Progenitor cell of endocrine pancreas (in vitro differentiated cells): ENCODE data around the gene ORC3. TPM values are rescaled to one million over a fixed set of nuclear protein-coding genes. Genes with fewer than 3 reads are reported as not detected.

Experiments used
- DNase-seq: peaks from one replicate; pipeline ENCODE4 v3.0.0; 2021; ENCODE audit warnings: low spot score; ENCODE audit not compliant: unreplicated experiment
- H3K27ac Mint-ChIP-seq: 2 replicates; pipeline ENCODE4 v1.8.0; 2021; ENCODE audit warnings: mild to moderate bottlenecking, moderate library complexity, mixed read lengths
- H3K27me3 Mint-ChIP-seq: 2 replicates; pipeline ENCODE4 v1.8.0; 2021; ENCODE audit warnings: mixed read lengths
- H3K36me3 Mint-ChIP-seq: 2 replicates; pipeline ENCODE4 v1.8.0; 2022; ENCODE audit warnings: mixed read lengths; ENCODE audit not compliant: insufficient read depth
- H3K4me1 Mint-ChIP-seq: 2 replicates; pipeline ENCODE4 v1.8.0; 2021; ENCODE audit warnings: low read depth, mixed read lengths
- H3K4me3 Mint-ChIP-seq: 2 replicates; pipeline ENCODE4 v1.8.0; 2021; ENCODE audit warnings: low read depth, mild to moderate bottlenecking, moderate library complexity, mixed read lengths
- H3K9me3 Mint-ChIP-seq: 2 replicates; pipeline ENCODE4 v1.8.0; 2021; ENCODE audit warnings: low read depth, mixed read lengths
- CTCF ChIP-seq: fragments of 200-600 bp; sonication (generic); IDR thresholded peaks from one replicate; pipeline ENCODE4 v1.5.0; 2021; ENCODE audit warnings: antibody characterized with exemption, mild to moderate bottlenecking; ENCODE audit not compliant: unreplicated experiment
- total RNA-seq: library from RNA; stranded (reverse); gene quantifications from 2 replicates; pipeline ENCODE4 v1.2.1, GENCODE V29; 2021

ORC3 gene
- total RNA-seq, 1 donor from 2014 or later: 31.6 TPM

GRCh38 chr6:87561017-87561416 lies 28.9 kb upstream of the ORC3 start:
- Mint-ChIP-seq H3K4me3 (no peak overlapping the region), H3K9me3 (no peaks in the 10 kb centered on the region), H3K27ac (peak overlapping the region; percentile 65), H3K4me1 (no peaks in the 10 kb centered on the region), H3K27me3 (no peaks in the 10 kb centered on the region), H3K36me3 (peaks cover 17% of the 10 kb centered on the region)
- no peak for DNase-seq
- no peak for TF ChIP-seq CTCF

GRCh38 chr6:87572021-87572420 lies 17.9 kb upstream of the ORC3 start:
- H3K9me3 Mint-ChIP-seq: peaks cover 3% of the 10 kb centered on the region
- H3K27me3 Mint-ChIP-seq: no peaks in the 10 kb centered on the region
- DNase-seq: no peak
- H3K4me3 Mint-ChIP-seq: no peak overlapping the region
- no peak overlapping the region for H3K27ac Mint-ChIP-seq
- no peak for TF ChIP-seq CTCF
- peaks cover 14% of the 10 kb centered on the region for H3K36me3 Mint-ChIP-seq
- H3K4me1 Mint-ChIP-seq: peaks cover 15% of the 10 kb centered on the region

- H3K27ac Mint-ChIP-seq: no peak overlapping the region
- TF ChIP-seq CTCF: no peak
- peaks cover 15% of the 10 kb centered on the region for H3K4me1 Mint-ChIP-seq
- peaks cover 3% of the 10 kb centered on the region for H3K9me3 Mint-ChIP-seq
- H3K4me3 Mint-ChIP-seq: no peak overlapping the region
- DNase-seq: no peak
- no peaks in the 10 kb centered on the region for H3K27me3 Mint-ChIP-seq
- peaks cover 17% of the 10 kb centered on the region for H3K36me3 Mint-ChIP-seq
Measured at GRCh38 chr6:87572883-87573282, 17.1 kb upstream of the ORC3 start.

GRCh38 chr6:87573307-87574024 lies 16.5 kb upstream of the ORC3 start:
- Mint-ChIP-seq H3K4me1 (peaks cover 15% of the 10 kb centered on the region), H3K4me3 (no peak overlapping the region), H3K36me3 (peaks cover 15% of the 10 kb centered on the region), H3K27ac (no peak overlapping the region), H3K27me3 (no peaks in the 10 kb centered on the region), H3K9me3 (peaks cover 3% of the 10 kb centered on the region)
- DNase-seq: no peak
- TF ChIP-seq CTCF: no peak

GRCh38 chr6:87574237-87574804 lies 15.6 kb upstream of the ORC3 start:
- no peak for DNase-seq
- peaks cover 15% of the 10 kb centered on the region for H3K36me3 Mint-ChIP-seq
- H3K27me3 Mint-ChIP-seq: no peaks in the 10 kb centered on the region
- TF ChIP-seq CTCF: no peak
- H3K4me1 Mint-ChIP-seq: peaks cover 15% of the 10 kb centered on the region
- peaks cover 3% of the 10 kb centered on the region for H3K9me3 Mint-ChIP-seq
- no peak overlapping the region for H3K4me3 Mint-ChIP-seq
- peak overlapping the region; percentile 73 for H3K27ac Mint-ChIP-seq
